Stimulated activated CD4-positive, alpha-beta T cell treated with anti-CD3 and anti-CD28 coated beads, Interleukin-15, amount 100 ng/mL, for 1 hour (primary cell): ENCODE data around the gene LRRC10.
A peak's percentile ranks its signal among the peaks of the same experiment; 100 is the strongest.
"Not testable (repeated sequence)": the region's sequence is repeated elsewhere in the genome, so short reads cannot be mapped to it uniquely, and the experiment has no call there.

Experiments used
- DNase-seq, 2 donors: peaks; one replicate each; pipeline ENCODE4 v3.0.0-alpha.2; 2020; ENCODE audit warnings: low read depth in 1 of 2, low spot score in 1 of 2

The LRRC10 gene

DNA sequence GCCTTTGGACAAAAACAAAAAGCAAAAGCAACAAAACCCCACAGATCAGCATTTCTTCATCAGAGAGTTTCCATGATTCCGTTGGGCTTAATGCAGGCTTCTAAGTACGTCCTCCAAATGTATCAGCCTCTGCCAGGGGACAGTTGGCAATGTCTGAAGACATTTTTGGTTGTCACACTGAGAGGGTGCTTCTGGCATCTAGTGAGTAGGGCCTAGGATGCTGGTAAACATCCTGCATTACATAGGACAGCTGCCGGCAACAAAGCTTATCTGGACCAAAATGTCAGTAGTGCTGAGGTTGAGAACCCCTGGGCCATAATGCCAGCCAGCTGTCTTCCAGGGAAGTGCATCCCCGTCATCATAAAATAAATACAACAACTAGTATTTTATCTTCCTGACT lies 9.4 kb upstream of the LRRC10 start:
- DNase-seq, result no peak

DNA sequence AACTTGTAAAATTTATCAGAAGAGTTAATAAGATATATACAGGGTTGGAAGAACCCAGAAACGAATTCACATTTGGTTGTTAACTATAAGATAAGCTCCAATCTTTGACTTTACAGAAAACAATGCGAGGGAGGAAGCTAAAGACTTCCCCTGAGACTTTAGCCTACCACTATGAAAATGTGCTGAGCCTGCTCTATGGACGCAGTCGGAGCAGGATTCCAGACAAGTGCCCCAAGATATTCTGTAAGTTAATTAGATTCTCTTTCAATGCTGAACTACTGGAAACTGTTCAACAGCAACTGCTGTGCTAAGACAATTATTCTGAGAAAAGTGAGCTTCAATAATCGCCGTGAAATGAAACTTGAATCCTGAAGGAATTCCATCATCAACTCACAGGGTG lies 8.3 kb upstream of the LRRC10 start:
- DNase-seq, result no peak

DNA sequence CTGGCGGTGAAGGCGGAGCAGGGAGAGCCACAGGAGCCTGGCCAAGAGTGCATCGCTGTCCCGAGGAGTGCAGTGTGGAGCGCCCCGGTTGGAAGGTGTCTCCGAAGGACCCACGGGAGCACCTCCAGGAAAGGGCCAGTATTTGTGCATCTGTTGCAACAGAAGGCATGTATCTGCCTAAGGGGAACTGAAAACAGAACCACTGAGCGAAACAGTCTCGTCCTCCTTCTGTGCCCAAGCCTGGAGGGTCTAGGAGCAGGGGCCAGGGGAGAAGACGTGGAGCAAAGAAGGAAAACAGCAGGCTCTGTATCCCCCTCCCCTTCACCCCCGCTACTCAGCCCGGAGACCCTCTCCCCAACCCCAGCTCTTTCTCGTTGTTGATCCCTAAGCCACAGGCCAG lies 5.3 kb upstream of the LRRC10 start:
- DNase-seq, result no peak

DNA sequence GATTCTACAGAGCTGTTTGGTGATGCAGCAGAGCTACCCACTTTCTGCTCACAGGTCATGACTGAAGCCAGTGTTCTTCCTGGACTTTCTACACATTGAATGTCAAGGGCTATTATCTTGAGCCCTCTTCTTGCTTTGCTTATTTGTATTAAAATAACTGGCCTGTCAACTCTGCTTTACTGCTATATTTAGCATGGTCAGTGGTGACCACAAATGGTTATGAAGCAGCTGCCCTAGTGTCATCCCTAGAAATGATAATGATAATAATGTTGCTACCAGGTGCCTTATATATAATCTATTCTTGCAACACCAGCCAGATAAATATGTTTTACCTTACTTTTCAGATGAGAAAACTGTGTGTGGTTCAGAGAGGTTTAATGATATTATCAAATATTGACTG lies 2.6 kb upstream of the LRRC10 start:
- DNase-seq, result no peak

DNA sequence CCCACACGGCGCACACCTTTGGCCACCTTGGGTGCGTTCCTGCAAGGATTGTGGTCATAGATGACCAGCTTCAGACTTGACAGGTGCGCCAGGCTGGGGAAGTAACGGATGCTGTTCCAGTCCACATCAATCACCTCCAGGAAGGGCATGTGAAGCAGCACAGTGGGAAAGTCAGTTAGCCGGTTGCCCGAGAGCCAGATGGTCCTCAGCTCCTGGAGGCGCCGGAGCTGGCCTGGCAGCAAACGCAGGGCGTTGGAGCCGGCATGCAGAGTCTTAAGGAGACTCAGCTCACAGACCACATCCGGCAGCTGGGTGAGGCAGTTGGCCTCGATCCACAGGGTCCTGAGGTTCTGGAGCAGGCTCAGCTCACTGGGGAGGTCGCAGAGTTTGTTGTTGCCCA lies 581 bp downstream of the LRRC10 start:
- no peak for DNase-seq

DNA sequence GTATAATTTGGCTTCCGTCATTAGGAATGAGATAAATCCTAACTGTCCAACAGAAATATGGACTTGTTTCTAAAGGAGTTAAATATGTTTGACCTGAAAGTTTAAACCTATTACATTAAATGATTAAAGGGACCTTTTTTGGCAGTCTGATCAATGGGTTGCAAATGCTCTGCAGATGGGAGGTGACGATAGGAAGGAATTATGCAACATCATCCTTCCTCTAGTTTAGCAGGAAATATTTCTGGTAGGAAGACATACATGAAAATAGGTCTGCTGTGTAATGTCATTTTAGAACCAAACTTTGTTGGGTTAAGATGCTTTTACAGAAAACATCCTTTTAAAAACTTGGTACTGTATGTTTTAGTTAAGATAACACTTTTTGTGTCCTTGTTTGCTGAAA lies 2.6 kb downstream of the LRRC10 start:
- no peak for DNase-seq

DNA sequence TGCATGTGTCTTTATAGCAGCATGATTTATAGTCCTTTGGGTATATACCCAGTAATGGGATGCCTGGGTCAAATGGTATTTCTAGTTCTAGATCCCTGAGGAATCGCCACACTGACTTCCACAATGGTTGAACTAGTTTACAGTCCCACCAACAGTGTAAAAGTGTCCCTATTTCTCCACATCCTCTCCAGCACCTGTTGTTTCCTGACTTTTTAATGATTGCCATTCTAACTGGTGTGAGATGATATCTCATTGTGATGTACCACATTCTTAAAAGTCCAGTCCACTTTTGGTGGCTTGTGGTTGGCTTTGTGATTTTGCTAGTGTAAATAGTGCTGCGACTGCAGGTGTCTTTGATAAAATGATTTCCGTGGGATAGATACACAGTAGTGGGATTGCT lies 6.4 kb downstream of the LRRC10 start:
- DNase-seq, result not testable (repeated sequence)

DNA sequence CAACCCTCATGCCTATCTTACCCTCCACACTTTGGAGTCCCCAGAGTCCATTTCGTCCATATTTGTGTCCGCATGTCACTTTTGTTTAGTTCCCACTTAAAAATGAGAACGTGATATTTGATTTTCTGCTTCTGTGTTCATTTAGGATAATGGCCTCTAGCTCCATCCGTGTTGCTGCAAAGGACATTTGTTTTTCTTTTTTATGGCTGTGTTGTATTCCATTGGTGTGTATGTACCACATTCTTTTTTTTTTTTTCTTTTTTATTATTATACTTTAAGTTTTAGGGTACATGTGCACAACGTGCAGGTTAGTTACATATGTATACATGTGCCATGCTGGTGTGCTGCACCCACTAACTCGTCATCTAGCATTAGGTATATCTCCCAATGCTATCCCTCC lies 7.2 kb downstream of the LRRC10 start:
- not testable (repeated sequence) for DNase-seq

DNA sequence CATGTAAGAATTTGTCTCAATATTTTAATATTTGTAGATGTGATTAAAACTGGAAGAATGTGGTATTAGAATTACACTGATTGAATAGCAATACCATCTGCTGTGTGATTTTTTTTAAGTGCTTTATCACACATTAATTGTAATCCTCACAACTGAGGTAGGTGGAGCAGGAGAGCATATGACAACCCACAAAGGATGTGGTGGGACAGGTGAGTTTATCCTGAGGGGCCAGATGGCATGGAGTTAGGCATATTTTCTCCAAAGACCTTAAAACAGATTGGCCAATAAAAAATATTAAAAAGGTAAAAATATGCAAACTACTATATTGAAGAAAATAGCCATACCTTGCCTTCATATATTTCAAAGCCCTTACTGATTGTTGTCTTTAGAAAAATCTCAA lies 7.8 kb downstream of the LRRC10 start:
- DNase-seq, result no peak

DNA sequence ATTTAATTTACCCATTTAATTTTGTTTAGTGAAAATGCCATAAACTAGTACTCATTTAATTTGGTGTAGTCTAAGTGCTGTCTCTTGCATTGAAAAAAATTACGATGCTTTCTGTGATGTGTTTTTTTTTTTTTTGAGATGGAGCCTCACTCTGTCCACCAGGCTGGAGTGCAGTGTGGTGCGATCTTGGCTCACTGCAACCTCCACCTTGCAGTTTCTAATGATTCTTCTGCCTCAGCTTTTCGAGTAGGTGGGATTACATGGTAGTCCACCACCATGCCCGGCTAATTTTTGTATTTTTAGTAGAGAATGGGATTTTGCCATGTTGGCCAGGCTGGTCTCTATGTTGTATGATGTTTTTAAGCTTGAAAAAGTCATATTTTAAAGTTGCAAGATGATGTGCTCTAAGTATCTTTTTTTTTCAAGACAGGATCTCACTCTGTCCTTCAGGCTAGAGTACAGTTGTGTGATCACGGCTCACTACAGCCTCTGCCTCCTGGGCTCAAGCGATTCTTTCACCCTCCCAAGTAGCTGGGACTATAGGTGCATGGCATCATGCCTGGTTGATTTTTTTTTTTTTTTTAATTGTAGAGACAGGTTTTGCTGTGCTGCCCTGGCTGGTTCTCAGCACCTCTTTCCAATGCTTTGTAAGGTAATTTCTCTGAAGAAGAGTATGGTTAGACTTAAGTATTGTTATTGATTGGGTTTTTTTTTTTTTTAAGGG lies 8.6 kb downstream of the LRRC10 start:
- DNase-seq, result no peak

DNA sequence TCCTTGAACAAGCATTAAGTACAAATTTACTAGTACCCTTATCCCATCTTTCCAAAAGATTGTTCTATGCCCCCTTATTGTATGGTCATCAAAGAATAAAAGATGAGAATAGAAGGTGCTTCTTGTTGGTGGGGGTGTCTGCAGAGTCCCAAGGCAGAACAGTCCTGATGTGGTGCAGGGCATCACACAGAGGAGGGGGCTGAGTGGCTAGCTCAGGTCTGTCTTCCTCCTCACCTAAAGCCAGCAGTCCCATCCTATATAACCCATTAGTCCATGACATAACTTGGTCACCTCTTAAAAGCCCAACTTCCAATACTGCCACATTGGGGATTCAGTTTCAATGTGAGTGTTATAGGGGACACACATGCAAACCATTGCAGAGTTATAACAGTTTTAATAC lies 9.9 kb downstream of the LRRC10 start:
- no peak for DNase-seq

DNA sequence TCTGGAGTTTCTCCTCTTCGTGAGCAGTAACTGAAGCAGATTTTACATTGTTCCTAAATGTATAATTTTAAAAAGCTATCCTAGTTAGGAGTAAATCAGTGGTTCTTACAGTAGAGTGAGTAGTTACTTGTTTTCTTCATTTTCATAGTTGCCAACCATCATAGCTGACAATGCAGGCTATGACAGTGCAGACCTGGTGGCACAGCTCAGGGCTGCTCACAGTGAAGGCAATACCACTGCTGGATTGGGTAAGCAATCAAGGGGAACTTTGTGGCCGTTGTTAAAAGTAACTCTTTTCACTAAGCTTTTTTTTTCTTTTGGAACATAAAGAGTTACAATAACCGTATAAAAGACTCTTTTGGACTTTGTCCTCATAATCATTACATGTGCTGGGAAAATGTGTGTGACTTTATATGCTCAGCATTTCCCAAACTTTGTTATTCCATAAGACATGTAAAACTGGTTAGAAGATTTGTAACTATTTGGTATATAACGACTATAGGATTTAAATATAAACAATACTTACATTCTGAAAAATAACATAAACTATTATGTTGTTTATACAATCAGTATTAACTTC lies 12.4 kb downstream of the LRRC10 start:
- DNase-seq, result no peak

DNA sequence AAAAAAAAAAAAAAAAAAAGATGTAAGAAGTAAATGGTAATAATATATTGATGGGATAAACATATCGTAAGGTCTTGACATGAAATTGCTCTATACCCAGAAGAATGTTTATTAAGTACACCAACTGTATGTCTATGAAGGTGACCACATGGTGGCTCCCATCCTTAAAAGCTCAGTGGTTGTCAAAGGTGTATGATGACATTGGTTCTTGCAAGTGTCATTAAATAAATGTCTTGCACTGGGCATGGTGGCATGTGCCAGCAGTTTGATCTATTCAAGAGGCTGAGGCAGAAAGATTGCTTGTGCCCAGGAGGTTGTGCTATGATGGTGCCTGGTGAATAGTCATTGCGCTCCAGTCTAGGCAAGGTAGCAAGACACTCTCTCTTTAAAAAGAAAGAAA lies 15.0 kb downstream of the LRRC10 start:
- no peak for DNase-seq

DNA sequence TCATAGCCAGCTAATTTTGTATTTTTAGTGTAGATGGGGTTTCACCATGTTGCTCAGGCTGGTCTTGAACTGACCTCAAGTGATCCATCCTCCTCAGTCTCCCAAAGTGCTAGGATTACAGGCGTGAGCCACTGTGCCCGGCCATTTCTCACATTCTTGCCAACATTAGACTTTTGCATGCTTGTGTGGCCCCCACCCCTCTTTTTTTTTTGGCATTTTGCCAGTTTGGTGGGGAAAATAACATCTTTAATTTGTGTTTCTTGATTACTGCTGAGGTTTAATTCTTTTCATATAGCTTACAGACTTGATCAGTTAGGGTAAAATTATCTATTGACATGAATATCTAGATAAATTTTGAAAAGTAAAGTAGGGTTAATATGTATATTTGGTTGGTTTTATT lies 21.6 kb downstream of the LRRC10 start:
- DNase-seq, result no peak

DNA sequence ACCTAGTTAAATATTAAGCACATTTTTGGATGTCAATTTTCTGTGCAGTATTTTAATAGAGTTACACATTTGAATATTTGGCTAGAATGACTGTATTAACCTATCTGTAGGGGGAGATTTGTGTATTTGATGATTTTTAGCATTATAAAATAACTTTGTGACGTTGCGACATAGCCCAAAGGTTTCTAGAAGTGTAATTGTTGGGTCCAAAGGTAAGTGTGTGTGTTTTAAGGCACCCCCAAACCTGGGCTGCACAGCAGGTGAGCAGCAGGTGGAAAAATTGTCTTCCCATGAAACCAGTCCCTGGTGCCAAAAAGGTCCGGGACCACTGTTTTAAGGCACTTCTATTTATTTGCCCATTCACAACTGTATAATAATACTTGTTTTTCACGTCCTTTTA lies 22.2 kb downstream of the LRRC10 start:
- no peak for DNase-seq

DNA sequence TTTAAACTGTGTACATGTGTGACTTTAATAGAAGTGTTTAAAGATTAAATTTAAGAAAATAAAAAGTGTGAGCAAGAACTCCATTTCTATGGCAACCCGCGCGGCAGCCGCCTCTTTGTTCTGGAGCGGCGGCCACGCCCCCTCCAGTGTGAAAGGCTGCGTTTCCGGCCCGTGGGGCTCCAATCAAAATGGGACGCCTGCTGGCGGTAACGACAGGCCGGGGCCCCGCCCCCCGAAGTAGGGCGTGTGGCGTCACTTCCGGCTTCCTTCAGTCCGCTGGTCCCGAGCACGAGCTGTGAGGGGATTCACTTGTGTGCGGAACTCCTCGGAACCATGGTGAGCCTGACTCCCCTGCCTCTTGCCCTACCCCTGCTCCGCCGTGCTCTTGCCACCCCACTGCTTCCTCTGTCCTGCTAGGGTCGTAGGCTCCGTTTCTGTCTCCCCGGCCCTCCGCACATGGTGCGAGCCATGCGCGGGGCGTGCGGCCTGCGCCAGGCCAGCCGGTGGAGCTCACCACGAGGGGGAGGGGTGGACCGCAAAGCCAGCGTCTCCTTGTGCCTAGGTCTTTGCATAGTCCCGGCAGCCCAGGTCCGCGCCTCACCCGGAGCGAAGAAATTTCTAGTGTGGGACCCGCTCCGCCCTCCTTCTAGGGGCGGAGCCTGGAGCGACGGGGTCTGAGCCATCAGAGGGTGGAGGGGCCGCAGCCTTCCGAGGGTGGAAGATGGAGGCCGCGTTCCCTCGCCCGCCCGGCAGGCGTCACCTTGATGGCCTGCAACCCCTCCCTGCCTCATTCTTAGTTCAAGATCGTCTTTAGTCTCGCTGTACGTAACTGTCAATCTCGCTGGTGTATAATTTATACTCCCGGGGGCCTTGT lies 25.3 kb downstream of the LRRC10 start, which contains the start of gene CCT2:
CCT2 (plus strand) TSS at position 271 of the 874 bp plus-strand sequence; CDS start at position 334, 63 bp downstream.
- DNase-seq, result peak; percentile 92 to 94

DNA sequence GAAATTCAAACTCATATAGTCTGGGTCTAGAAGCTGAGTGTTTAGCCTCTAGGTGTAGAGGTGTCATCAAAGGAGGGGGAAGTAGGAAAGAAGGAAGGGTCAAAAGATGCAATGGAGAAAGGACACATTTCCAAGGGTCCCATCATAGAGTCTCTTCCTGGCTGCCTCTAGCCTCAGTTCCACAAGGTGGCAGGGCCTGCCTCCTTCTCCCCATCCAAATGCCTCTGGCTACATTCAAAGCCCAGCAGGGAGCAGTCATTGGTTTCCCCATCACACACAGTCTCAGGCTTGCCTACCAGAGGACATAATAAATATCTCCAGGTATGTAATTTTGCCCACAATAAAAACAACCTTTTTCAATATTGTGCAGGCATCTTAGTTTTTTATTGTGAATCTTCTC lies 27.5 kb downstream of the LRRC10 start:
- no peak for DNase-seq

DNA sequence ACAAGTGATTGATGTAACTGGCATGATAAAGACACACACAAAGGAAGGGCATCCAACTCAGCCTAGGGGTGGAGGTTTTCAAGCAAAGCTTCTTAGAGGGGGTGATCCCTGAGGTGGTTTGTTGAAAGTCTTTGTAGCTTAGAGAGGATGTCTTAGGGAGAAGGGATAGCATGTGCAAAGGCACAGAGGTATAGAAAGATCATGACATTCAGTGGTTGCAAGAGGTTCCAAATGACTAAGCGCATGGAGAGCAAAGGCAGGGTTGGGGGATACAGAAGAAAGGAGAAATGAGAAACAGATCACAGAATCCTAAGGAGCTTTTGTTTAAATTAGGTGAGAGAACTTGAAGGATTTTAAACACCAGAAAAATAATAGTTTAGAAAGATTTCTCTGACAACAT lies 30.6 kb downstream of the LRRC10 start:
- DNase-seq, result no peak

DNA sequence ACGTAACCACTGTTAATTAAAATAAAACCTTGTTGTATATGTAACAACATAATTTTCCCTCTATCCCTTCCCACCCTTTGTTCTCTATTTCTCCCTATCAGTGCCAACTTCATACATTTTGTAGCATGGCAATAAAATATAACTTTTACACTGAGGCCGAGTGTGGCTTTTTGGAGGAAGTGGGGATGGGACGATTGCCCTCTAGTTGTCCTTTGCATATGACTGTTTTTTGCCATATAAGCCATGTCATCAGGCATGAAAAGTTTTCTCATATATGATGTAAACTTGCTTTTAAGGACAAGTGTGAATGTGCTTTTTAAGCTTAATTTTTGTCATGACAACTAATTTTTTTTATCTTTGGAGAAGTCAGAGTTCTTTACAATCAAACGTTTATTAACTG lies 31.7 kb downstream of the LRRC10 start:
- no peak for DNase-seq

DNA sequence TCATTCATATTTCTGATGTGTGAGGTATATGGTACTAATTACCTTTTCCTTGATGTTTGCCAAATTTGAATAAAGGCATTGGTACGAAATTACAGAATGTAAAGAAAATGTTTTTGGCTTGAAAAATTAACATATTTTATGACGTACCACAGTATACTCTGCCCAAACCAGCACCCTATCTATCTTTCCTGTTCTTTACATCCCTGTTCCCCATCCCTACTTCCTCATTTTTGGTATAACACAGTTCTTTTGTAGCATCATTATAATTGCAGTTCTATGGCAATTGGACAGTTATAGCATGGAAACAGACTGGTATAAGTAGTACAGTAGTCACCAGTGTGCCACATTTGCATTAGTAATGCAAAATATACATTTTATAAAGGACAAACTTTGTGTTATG lies 32.4 kb downstream of the LRRC10 start:
- no peak for DNase-seq

DNA sequence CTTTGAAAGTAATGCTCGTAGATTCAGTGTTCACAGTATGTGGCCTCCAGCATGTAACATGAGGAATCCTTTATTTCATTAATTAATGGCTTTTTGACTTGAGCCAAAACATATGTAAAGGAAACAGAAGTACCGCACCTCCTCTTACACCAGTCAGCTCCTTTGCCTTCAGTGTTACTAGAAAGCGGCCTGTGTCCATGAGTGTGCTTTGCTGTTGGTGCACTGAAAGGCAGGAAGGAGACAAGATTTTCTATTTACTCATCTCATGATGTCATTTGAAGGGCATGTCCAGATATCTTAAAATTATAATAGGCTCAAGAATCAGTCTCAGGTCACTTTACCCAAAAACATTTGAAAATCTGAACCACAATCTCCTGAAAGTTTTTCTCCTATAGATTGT lies 35.4 kb downstream of the LRRC10 start:
- no peak for DNase-seq
